ENCODE measurements around the gene RNF111.

The RNF111 gene

DNA sequence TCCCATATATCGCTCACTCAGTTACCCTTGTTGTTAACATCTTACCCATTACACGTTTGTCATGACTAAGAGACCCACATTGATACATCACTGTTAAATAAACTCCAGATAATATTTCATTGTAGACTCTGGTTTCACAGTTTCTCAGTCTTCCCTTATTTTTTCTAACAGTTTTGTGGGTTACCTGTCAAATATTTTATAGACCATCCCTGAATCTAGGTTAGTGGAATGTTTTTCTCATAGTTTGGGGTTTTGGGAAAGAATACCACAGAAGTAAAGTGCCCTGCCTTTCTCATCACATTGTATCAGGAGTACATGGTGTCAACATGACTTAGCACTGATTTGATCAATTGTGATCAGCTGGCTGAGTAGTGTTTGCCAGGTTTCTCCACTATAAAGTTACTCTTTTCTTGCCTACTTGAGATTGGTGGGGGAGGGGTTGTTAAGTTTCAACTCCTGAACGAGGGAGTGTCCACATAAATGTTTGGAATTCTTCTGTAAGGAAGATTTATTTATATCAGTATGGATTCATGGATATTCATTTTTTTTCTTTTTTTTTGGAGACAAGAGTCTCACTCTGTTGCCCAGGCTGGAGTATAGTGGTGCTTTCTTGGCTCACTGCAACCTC, 25.9 kb downstream of the RNF111 start:
- no peak overlapping the region for H3K4me3 ChIP-seq (replicated peaks; ENCODE audit: low read depth, low read length)
- TF ChIP-seq, protein P1, sequence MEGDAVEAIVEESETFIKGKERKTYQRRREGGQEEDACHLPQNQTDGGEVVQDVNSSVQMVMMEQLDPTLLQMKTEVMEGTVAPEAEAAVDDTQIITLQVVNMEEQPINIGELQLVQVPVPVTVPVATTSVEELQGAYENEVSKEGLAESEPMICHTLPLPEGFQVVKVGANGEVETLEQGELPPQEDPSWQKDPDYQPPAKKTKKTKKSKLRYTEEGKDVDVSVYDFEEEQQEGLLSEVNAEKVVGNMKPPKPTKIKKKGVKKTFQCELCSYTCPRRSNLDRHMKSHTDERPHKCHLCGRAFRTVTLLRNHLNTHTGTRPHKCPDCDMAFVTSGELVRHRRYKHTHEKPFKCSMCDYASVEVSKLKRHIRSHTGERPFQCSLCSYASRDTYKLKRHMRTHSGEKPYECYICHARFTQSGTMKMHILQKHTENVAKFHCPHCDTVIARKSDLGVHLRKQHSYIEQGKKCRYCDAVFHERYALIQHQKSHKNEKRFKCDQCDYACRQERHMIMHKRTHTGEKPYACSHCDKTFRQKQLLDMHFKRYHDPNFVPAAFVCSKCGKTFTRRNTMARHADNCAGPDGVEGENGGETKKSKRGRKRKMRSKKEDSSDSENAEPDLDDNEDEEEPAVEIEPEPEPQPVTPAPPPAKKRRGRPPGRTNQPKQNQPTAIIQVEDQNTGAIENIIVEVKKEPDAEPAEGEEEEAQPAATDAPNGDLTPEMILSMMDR (IDR thresholded peaks at IDR 0.05; ENCODE audit: insufficient read depth, low read length, poor library complexity, severe bottlenecking), result no peak
- no peaks in the 10 kb centered on the region for H3K27me3 ChIP-seq (replicated peaks; ENCODE audit: control insufficient read depth, insufficient read depth, low read length)
- H3K36me3 ChIP-seq (ENCODE audit: control insufficient read depth, insufficient read depth, low read length), result peaks cover 2% of the 10 kb centered on the region; the same call in 1 of the 2 replicates
- DNase-seq (ENCODE audit: extremely low read depth, insufficient read length), result no peak

DNA sequence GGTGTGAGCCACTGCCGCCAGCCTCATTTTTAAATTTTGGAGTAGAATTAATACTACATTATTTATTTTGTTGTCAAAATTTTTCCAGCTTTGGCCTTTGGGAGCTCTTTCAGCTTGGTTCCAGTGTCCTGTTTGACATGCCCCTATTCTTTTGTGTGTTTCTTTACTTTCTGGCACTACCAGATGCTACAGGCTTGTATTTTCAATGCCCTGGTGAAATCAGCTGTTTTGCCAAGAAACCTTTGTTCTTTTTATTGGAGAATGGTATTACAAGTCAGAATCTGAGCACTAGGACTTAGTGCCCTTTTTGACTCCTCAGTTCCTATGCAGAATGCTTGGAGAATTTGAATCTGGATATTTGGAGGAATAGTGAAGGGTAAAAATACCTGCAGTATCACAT, 26.6 kb downstream of the RNF111 start:
- Histone ChIP-seq H3K27me3 (replicated peaks; ENCODE audit: control insufficient read depth, insufficient read depth, low read length) (no peaks in the 10 kb centered on the region), H3K36me3 (ENCODE audit: control insufficient read depth, insufficient read depth, low read length) (peaks cover 2% of the 10 kb centered on the region; the same call in 1 of the 2 replicates), H3K4me3 (replicated peaks; ENCODE audit: low read depth, low read length) (no peak overlapping the region)
- no peak for DNase-seq (ENCODE audit: extremely low read depth, insufficient read length)
- TF ChIP-seq, protein P1 (IDR thresholded peaks at IDR 0.05; ENCODE audit: insufficient read depth, low read length, poor library complexity, severe bottlenecking), result no peak

DNA sequence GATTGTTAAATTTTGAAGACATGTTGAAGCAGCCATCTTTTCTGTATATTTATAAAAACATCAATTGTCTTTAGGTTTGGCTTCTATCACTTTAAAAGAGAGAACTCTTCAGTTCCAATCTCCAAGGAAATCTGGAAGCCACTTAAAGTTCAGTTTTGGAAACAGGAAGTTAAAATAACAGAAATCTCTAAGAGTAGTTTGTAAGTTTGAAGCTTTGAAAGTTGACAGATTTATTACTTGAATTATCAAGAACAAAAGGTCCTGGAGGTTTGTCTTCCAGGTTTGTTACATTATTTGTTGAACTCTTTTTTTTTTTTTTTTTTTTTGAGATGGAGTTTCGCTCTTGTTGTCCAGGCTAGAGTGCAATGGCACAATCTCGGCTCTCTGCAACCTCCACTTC, 30.0 kb downstream of the RNF111 start:
- no peaks in the 10 kb centered on the region for H3K27me3 ChIP-seq (replicated peaks; ENCODE audit: control insufficient read depth, insufficient read depth, low read length)
- TF ChIP-seq, protein P1 (IDR thresholded peaks at IDR 0.05; ENCODE audit: insufficient read depth, low read length, poor library complexity, severe bottlenecking), result no peak
- DNase-seq (ENCODE audit: extremely low read depth, insufficient read length), result no peak
- peaks cover 2% of the 10 kb centered on the region; the same call in 1 of the 2 replicates for H3K36me3 ChIP-seq (ENCODE audit: control insufficient read depth, insufficient read depth, low read length)
- H3K4me3 ChIP-seq (replicated peaks; ENCODE audit: low read depth, low read length), result no peak overlapping the region

DNA sequence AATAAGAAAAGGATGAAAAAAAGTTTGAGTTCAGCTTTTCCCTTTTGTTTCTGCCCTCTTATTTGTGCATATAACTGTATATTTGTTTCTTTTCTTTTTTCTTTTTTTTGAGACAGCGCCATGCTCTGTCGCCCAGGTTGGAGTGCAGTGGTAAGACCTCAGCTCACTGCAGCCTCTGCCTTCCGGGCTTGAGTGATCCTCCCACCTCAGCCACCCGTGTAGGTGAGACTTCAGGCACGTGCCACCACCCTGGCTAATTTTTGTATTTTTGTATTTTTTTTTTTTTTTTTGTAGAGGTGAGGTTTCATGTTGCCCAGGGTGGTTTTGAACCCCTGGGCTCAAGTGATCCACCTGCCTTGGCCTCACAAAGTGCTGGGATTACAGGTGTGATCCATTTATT, 31.4 kb downstream of the RNF111 start:
- TF ChIP-seq, protein P1 (IDR thresholded peaks at IDR 0.05; ENCODE audit: insufficient read depth, low read length, poor library complexity, severe bottlenecking), result no peak
- no peak for DNase-seq (ENCODE audit: extremely low read depth, insufficient read length)
- Histone ChIP-seq H3K27me3 (replicated peaks; ENCODE audit: control insufficient read depth, insufficient read depth, low read length) (no peaks in the 10 kb centered on the region), H3K36me3 (ENCODE audit: control insufficient read depth, insufficient read depth, low read length) (peaks cover 2% of the 10 kb centered on the region; the same call in 1 of the 2 replicates), H3K4me3 (replicated peaks; ENCODE audit: low read depth, low read length) (no peak overlapping the region)

GRCh38 chr15:59020322-59020721, 32.9 kb downstream of the RNF111 start:
- no peaks in the 10 kb centered on the region for H3K27me3 ChIP-seq (replicated peaks; ENCODE audit: control insufficient read depth, insufficient read depth, low read length)
- no peak overlapping the region for H3K4me3 ChIP-seq (replicated peaks; ENCODE audit: low read depth, low read length)
- TF ChIP-seq, protein P1 (IDR thresholded peaks at IDR 0.05; ENCODE audit: insufficient read depth, low read length, poor library complexity, severe bottlenecking), result no peak
- no peak for DNase-seq (ENCODE audit: extremely low read depth, insufficient read length)
- no peaks in the 10 kb centered on the region for H3K36me3 ChIP-seq (ENCODE audit: control insufficient read depth, insufficient read depth, low read length)

DNA sequence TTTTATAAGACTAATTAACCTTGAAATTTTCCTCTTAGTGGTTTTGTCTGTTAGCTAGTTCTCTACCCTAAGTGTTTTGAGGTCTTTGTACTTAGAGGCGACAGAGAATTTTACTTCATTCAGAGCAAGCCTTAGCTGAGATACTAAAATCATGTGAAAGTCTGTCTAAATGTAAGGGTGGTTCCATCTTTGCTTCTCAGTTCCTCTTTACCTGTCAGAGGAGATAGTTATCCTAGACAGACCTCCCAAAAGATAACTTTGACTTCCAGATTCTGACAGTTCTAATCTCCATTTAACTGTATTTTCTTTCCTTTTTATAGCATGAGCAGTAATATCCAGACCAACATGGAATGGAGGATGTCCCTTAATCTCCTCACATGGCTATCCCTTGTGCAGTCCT, 34.7 kb downstream of the RNF111 start:
- TF ChIP-seq, protein P1 (IDR thresholded peaks at IDR 0.05; ENCODE audit: insufficient read depth, low read length, poor library complexity, severe bottlenecking), result no peak
- H3K27me3 ChIP-seq (replicated peaks; ENCODE audit: control insufficient read depth, insufficient read depth, low read length), result no peaks in the 10 kb centered on the region
- peaks cover 2% of the 10 kb centered on the region for H3K36me3 ChIP-seq (ENCODE audit: control insufficient read depth, insufficient read depth, low read length)
- DNase-seq (ENCODE audit: extremely low read depth, insufficient read length), result no peak
- no peak overlapping the region for H3K4me3 ChIP-seq (replicated peaks; ENCODE audit: low read depth, low read length)
